ENCODE measurements around the gene CNGB1.

Gene CNGB1

DNA sequence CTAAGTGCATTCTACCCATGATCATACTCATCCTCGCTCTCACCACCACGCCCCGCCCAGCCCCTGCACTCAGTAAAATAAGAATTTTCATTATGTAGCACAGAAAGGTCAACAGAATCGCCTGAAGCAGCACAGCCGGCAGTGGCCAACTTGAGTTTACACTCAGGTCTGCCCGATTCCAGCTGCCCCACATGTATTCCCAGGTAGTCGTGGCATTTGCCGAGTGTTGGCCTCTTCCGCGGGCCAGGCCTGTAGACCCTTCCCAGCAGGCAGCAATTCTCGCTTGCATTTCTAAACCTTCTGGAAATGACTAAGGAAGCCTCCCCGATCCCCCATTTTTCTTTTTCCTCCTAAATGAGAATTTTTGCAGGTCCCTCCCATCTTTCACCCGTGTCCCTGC, 609 bp downstream of the CNGB1 start:
- DNase-seq, result no peak

DNA sequence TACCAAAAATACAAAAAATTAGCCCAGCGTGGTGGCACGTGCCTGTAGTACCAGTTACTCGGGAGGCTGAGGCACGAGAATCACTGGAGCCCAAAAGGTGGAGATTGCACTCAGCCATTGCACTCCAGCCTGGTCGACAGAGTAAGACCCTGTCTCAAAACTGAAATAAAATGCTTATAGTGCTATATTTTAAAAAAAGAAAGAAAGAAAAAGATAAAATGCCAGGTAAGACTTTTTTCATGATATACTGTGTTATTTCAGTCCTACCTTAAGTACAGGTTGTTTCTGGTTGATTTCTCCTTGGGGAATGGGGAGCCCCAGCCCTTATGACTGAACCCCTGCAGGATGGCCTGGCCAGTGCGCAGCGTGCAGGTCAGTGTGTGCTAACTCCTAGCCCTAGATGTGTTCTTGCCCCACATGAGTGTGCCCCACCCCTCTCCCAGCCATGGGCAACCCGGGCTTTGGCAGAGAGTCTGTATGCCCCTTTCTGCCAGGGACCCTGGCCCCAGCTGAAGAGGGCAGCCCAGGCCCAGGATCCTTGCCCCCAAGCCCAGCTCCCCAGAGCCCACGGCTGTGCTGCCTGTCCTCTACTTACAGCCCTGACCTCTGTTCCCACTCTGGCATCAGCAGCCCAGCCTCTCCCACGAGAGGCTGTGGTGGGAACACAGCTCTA, 1.3 kb downstream of the CNGB1 start:
- DNase-seq, result no peak

DNA sequence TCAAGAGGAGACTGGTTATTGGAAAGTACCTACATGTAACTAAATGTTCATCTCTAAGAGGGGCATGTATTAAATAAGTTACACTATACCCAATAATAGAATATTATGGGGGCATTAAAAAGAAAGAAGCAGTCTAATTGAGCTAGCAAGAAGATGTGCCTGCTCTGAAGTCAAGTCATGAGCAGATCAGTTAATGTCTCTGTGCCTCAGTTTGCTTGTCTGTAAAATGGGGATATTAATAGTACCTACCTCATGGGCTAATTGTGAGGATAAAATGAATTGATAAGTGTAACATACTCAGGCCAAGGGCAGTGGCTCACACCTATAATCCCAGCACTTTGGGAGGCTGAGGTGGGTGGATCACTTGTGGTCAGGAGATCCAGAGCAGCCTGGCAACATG, 3.0 kb downstream of the CNGB1 start:
- DNase-seq, result no peak

DNA sequence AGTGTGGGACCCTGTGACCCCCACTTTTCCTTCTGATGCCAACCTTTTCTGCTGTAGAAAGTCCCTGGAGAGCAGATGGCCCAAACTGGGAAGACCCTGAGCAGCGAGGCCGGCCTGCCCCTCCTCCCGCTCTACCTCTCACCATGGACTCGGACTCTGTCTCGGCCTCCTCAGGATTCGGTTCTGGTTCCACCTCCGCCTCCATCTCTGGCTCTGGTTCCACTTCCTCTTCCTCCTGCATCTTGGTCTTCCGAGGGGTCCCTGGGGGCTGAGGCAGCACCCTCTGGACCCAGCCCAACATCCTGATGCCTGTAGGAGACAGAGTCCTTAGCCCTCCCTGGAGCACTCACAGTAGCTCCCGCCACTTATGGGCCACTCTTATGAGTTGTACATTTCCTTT, 3.9 kb downstream of the CNGB1 start:
- no peak for DNase-seq

- no peak for DNase-seq
Measured at GRCh38 chr16:57966204-57966771, 4.6 kb downstream of the CNGB1 start.

- DNase-seq, result no peak
Measured at GRCh38 chr16:57964157-57964700, 6.7 kb downstream of the CNGB1 start.

GRCh38 chr16:57962756-57963155, 8.2 kb downstream of the CNGB1 start:
- DNase-seq, result no peak

- DNase-seq, result no peak
Measured at GRCh38 chr16:57962046-57962445, 8.9 kb downstream of the CNGB1 start.

DNA sequence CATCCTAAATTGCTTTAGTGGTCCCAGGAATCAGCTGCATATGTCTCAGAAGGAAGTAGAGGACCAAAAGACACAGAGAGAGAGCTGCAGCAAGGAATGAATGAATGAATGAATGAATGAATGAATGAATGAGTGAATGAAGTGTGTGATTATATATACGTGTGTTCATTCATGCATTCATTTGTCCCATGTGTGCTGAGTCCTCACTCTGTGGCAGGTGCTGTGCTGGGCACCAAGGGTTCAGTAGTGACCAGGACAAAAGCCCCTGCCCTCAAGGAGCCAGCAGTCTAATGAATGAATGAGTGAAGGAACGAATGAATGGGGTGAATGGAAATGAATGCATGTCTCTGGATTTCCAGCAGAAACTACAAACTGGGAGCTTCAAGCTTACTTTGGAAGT, 9.4 kb downstream of the CNGB1 start:
- no peak for DNase-seq

DNA sequence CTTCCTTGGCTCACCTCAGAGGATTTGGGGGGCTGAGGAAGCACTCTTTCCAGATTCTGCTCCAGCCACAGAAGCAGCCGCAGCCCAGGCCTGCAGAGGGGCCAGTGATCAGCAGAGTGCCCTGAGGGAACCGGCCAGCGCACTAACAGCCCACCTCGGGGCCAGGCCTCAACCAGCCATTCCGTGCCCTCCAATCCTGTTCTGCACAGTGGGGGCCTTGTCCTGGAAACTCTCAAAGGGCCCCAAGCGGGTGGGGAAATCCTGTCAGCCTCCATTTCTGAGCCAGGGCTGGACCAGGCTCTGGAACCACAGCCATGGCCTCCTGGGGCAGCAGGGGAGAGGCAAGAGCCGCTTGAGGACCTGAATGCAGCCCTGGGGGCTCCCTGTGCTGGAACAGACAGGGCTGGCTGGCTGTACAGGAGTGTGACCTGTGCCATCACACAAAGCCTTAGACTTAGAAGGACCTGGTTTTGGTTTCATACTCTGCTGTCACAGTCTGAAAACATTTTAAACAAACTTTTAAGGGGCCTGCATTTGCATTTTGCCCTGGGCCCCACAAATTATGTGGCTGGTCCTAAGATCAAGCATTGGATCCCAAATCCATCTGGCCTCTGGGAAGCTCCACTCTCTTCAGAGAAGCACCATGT, 10.0 kb downstream of the CNGB1 start:
- no peak for DNase-seq

GRCh38 chr16:57960310-57960709, 10.6 kb downstream of the CNGB1 start:
- no peak for DNase-seq

- no peak for DNase-seq
Measured at GRCh38 chr16:57959804-57960203, 11.1 kb downstream of the CNGB1 start.

GRCh38 chr16:57959121-57959520, 11.8 kb downstream of the CNGB1 start:
- DNase-seq, result no peak

- no peak for DNase-seq
Measured at GRCh38 chr16:57958544-57958943, 12.4 kb downstream of the CNGB1 start.

- DNase-seq, result no peak
Measured at GRCh38 chr16:57957673-57958392, 13.1 kb downstream of the CNGB1 start.

DNA sequence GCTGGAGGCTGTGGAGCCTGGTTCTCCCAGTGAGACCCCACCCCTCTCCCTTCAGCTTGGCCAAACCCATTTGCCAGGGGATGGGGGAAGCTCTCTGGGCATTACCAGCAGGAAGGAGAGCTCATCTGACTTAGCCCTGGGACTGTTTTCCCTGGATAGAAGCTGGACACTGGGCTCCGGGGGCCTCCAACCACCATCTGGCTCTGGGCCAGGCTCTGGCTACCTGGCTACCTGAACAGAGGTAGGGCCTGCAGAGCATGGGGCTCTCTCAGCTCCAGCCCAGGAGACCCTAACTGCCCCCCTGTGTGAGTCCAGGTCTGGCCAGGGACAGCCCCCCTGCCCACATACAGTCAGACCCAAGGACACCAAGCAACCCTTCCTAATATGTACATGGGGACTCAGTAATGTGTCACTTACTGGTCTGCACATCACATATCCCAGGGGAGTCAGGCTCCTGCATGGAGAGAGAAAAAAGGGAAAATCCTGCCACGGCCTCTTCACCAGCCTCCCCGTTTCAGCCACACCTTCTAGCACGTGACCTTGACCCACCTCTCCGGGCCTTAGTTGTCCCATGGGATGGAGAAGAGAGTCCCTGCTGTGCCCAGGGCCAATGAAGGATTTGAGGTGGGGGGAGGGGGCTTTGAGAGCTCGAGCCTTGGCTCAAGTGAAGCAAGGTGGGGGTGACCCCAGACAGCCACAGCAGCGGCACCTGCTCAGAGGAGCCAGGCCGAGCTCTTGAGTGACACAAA, 13.8 kb downstream of the CNGB1 start:
- no peak for DNase-seq

GRCh38 chr16:57956270-57956808, 14.6 kb downstream of the CNGB1 start:
- DNase-seq, result no peak

GRCh38 chr16:57955572-57956188, 15.2 kb downstream of the CNGB1 start:
- DNase-seq, result no peak

- no peak for DNase-seq
Measured at GRCh38 chr16:57953857-57954256, 17.1 kb downstream of the CNGB1 start.

DNA sequence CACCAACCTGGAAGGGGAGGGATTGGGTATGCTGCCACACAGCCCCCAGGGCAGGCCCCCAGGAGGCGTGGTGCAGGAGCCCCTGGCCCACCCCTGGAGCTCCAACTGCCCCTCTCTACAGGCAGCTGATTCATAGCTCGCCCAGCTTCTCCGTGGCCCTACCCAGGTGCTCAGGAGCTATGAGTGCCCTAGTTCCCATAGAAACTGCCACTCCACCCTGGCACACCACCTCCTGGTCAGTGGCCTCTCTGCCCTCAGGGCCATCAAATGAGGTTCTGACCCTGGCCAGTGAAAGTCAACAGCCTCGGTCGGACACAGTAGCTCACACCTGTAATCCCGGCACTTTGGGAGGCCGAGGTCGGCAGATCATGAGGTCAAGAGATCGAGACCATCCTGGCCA, 18.0 kb downstream of the CNGB1 start:
- DNase-seq, result no peak

- DNase-seq, result no peak
Measured at GRCh38 chr16:57951204-57951960, 19.5 kb downstream of the CNGB1 start.
